GM18951 (cell line): ENCODE measurements around the gene HOXB2.

Experiments
- POLR2A ChIP-seq: IDR thresholded peaks from 4 replicates; pipeline ENCODE4 v1.6.1; 2011; ENCODE audit warnings: mild to moderate bottlenecking; ENCODE audit not compliant: insufficient read length, insufficient read depth; ENCODE audit errors: extremely low read depth
- in situ Hi-C: fragments of 300-500 bp; cut with MboI; formaldehyde crosslinking; loops from one replicate; pipeline ENCODE4 v1.12.0; 2022; ENCODE audit warnings: low sequenced_read_pairs, mixed read lengths, inconsistent platforms; ENCODE audit not compliant: unreplicated experiment

The HOXB2 gene

DNA sequence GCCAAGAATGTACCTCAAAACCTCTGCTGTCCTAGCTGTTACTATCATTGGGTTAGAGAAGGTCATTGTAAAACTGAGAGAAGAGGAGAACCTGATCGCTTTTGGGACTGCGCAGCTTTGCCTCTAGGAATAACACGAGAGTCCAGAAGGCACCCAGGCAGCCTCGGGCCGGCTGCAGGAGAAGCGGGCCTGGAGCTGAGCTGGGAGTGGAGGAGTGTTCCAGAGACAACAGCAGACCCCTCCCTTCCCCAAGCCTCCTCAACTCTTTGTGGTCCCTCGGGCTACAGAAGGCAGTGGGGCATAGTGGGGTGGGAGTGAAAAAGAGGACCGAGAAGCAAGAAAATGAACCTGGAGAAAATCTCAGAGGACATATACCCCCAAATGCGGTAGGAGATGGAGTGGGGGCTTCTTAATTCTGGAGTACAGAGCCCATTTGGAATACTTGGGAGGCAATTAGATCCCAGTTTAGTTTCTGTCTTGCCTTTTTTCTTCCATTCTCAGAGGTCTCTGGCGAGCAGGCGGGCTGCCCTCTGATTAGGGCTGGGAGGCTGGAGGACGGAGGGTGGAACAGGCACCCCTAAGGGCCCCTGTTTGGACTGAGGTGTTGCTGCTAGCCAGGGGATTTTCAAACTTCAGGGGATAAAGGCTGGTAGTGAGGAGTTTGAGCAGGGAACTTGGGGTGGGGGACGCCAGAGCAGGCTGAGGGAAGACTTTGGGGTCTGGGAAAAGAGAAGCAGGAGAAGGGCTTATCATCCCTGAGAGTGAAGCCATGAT lies 13.3 kb upstream of the HOXB2 start:
- in situ Hi-C loops = no loop called here

DNA sequence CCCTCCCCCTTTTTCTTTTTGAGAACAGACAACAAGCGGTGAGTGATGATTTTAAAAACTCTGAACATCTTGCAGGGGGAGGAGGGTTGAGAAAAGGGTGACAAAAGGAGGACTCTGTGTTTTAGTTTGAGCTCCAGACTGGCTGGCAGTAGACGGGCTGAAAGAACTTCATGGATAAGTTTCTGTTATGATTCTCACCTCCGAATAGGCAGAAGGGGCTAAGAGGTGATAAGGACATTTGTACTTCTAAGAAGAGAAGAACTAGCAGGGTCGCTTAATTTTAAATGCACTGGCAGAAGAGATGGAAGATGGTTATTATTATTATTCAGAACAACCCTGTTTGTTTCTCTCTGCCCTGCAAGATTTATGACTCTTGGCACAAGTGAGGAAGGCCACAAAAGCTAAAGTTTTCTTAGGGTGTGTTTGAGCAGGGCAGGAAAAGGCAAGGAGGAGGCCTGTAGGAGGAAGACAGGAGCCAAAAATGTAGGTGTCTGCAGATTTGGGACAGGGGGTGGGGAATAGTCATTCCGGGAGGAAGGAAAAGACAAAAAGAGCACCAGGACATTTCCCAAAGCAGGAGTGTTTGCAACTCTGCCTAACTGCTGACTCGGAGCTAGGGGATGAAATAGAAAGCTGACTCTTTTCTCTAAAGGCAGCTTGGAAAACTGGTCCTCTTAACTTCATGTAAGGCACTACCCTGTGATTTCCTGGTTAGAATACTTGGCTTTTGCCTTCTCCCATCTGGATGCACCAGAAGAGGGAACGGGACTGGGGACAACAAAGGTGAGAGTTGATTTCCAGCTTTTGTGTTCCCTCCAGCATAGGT lies 11.9 kb upstream of the HOXB2 start:
- TF ChIP-seq POLR2A = no peak
- in situ Hi-C loops = no loop called here

More for the DNA sequence above, 13.3 kb upstream of the HOXB2 start:
- no peak for TF ChIP-seq POLR2A

- no peak for TF ChIP-seq POLR2A
- in situ Hi-C loops = no loop called here
Observed at GRCh38 chr17:48556229-48556575, 11.3 kb upstream of the HOXB2 start.

- in situ Hi-C loops = no loop called here
- TF ChIP-seq POLR2A = no peak
Observed at GRCh38 chr17:48555258-48556228, 10.6 kb upstream of the HOXB2 start.

DNA sequence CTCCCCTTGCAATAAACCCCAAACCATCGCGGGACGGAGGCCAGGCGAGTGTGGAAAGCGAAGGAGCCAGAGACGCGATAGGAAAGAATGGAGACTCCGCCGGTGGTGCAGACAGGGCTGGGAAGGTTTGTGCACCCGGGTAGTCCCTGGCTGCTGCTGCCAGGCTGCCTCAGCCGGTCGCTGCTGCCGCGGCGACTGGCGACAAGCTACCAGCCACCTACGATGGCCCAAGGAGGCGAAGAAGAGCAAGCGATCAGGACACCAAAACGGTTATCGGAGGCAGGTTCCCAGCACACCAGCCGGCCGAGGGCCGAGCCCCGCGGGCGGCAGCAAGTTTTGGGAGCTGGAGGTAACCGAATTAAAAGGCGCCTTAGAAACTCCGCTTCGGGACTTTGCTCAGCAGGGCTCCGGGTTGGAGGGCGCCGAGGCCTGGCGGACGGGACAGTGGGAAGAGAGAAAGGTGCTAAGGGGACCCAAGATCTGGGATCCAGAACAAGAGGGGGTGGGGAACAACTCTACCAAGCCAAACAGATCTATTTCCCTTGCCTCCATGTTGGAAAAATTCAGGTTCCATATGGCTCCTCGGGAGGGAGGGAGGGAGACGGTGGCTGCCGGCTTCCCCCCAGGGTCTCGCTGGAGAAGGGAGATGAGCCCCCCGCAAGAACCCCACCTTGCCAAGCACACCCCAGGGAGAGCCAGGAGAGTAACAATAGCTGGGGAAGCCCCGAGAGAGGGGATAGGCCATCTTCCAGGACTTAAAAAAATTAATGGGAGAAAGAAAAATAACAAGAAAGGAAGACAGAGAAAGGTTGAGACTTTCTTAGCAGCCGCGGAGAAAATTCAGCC lies 9.7 kb upstream of the HOXB2 start:
- in situ Hi-C loops = no loop called here
- TF ChIP-seq POLR2A = no peak

GRCh38 chr17:48553826-48554225 lies 8.9 kb upstream of the HOXB2 start:
- TF ChIP-seq POLR2A = no peak
- in situ Hi-C loops = no loop called here

DNA sequence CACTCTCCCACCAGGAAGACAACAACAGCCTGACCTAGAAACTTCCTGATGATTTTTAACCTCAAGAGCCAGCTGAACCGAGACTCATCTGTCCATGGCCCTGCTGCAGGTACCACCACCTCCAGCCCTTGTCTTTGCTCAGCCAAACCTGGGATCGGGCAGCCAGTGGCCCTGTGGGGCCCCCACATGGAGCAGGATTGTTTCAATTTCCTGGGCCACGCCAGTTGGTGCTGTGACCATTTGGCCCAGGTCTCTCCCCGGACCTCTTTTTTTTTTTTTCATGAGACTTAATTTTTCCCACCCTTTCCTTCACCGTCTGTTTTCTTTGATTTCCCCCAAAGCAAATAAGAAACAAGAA lies 8.3 kb upstream of the HOXB2 start:
- no peak for TF ChIP-seq POLR2A
- in situ Hi-C loops = no loop called here

- in situ Hi-C loops = no loop called here
- no peak for TF ChIP-seq POLR2A
Observed at GRCh38 chr17:48552466-48553189, 7.7 kb upstream of the HOXB2 start.

- no peak for TF ChIP-seq POLR2A
- in situ Hi-C loops = no loop called here
Observed at GRCh38 chr17:48551596-48552465, 6.9 kb upstream of the HOXB2 start.

GRCh38 chr17:48551214-48551555 lies 6.3 kb upstream of the HOXB2 start:
- no peak for TF ChIP-seq POLR2A
- in situ Hi-C loops = no loop called here

- TF ChIP-seq POLR2A = no peak
- in situ Hi-C loops = no loop called here
Observed at GRCh38 chr17:48550502-48551213, 5.7 kb upstream of the HOXB2 start.
